Measurements from ENCODE around the gene MAGOH. TPM values are rescaled to one million over a fixed set of nuclear protein-coding genes. Genes with fewer than 3 reads are reported as not detected.

MAGOH gene
- total and polyA plus RNA-seq, 2 of the 13 experiments (the other 11 are each of a cell fraction or from before 2014, with no cell fraction given), result 24.1 to 87.0 TPM

GRCh38 chr1:53244141-53244540 is 5.8 kb upstream of the MAGOH start (continued):
- TF ChIP-seq MYPOP (CRISPR knock-in tag; IDR thresholded peaks at IDR 0.05) (no peak), DRAP1 (CRISPR knock-in tag; IDR thresholded peaks at IDR 0.05) (no peak), CENPBD1 (CRISPR knock-in tag; IDR thresholded peaks at IDR 0.05; ENCODE audit: borderline replicate concordance, low read depth) (no peak), SRF (IDR thresholded peaks at IDR 0.05; ENCODE audit: low read depth, low read length) (no peak), HMG20A (CRISPR knock-in tag; IDR thresholded peaks at IDR 0.05; ENCODE audit: borderline replicate concordance) (no peak), ZNF883 (CRISPR knock-in tag; IDR thresholded peaks at IDR 0.05; ENCODE audit: not compliant biosample characterization) (no peak), ZNF746 (CRISPR knock-in tag; IDR thresholded peaks at IDR 0.05) (no peak)

- Histone ChIP-seq H3K4me1 (ENCODE audit: insufficient read depth, low read length) (peaks cover 13% of the 10 kb centered on the region), H3K27me3 (ENCODE audit: control insufficient read depth in 1 of 2, insufficient read depth in 2 of 2, low read length in 2 of 2) (peaks cover 0 to 3% of the 10 kb centered on the region in 2 experiments; a peak in 1 of 5 replicates), H3K79me2 (ENCODE audit: insufficient read depth, low read length) (peaks cover 9% of the 10 kb centered on the region), H3K9ac (ENCODE audit: insufficient read depth, low read depth, low read length) (no peak overlapping the region), H3K4me2 (ENCODE audit: low read depth, low read length) (no peak overlapping the region), H3K27ac (ENCODE audit: extremely low read length, insufficient read depth, low read length) (no peak overlapping the region), H4K20me1 (ENCODE audit: insufficient read depth, low read length) (no peaks in the 10 kb centered on the region), H3K4me3 (replicated peaks in 1 of 3; ENCODE audit: insufficient read depth in 1 of 3, low read depth in 2 of 3, low read length in 3 of 3) (no peak overlapping the region), H3K36me3 (replicated peaks in 1 of 2; ENCODE audit: control insufficient read depth in 1 of 2, insufficient read depth in 2 of 2, low read length in 2 of 2) (peaks cover 0 to 12% of the 10 kb centered on the region in 2 experiments; a peak in 3 of 5 replicates), H3K9me3 (ENCODE audit: low read length) (no peaks in the 10 kb centered on the region), H2AFZ (ENCODE audit: low read length) (no peak overlapping the region)
- TF ChIP-seq GTF2F1 (IDR thresholded peaks at IDR 0.05; ENCODE audit: low read length) (no peak), SIX4 (CRISPR knock-in tag; IDR thresholded peaks at IDR 0.05) (no peak), MTF1 (CRISPR knock-in tag; IDR thresholded peaks at IDR 0.05) (no peak), ATF4 (CRISPR knock-in tag; IDR thresholded peaks at IDR 0.05) (no peak)
- ATAC-seq (no peak), DNase-seq (ENCODE audit: low spot score) (no peak), FAIRE-seq (no peak)
- BruUV-seq (replicated peaks), result no TSS peak
- in situ Hi-C loops (cut with HindIII; ENCODE audit: extremely low pct_ligation_motif_present, low pct_unique_long_range_greater_than_20kb), result no loop called here
- ChIA-PET CTCF (ENCODE audit: low intra/inter-chr PET ratio, low total read pairs) (no interaction called here), POLR2A (no interaction called here)
- intact Hi-C loops (cut with micrococcal nuclease; ENCODE audit: unreplicated experiment), result no loop called here
- WGBS (ENCODE audit: low lambda C conversion rate), result 91% methylated on average over 4 of the region's 4 CpGs
These were observed 4.1 kb upstream of the MAGOH start for GRCh38 chr1:53242381-53242780.

Data from HepG2 (cell line).